NOMO-1 (cell line): ENCODE data around the gene SRSF2.
"Not testable (repeated sequence)": the region's sequence is repeated elsewhere in the genome, so short reads cannot be mapped to it uniquely, and the experiment has no call there.

Source experiments
- DNase-seq, 2 experiments: peaks; one replicate each; lab custom pipeline; 2025; ENCODE audit not compliant: unreplicated experiment in 2 of 2; lab: John Stamatoyannopoulos, UW

The SRSF2 gene

DNA sequence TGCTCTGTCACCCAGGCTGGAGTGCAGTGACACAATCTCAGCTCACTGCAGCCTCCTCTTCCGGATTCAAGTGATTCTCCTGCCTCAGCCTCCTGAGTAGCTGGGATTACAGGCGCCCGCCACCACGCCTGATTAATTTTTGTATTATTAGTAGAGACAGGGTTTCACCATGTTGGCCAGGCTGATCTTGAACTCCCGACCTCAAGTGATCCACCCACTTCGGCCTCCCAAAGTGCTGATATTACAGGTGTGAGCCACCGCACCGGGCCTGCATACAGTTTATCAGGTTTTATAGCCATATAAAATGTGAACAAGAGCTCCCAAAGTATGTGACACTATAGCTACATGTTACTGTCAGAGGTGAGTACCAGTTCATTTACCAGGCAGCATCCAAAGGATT, 14.2 kb downstream of the SRSF2 start:
- DNase-seq = not testable (repeated sequence)

DNA sequence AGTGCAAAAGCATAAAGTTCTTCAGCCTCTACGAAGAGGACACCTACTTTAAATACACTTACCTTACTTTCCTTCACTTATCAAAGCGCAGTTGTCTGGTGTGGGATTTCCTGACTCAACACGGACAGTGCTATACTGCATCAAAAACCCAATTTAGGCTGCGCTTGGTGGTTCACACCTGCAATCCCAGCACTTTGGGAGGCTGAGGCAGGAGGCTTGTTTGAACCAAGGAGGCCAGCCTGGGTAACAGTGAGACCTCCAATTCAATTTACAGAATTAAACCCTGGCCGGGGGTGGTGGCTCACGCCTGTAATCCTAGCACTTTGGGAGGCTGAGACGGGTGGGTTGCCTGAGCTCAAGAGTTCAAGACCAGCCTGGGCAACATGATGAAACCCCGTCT, 14.9 kb downstream of the SRSF2 start:
- no peak for DNase-seq

DNA sequence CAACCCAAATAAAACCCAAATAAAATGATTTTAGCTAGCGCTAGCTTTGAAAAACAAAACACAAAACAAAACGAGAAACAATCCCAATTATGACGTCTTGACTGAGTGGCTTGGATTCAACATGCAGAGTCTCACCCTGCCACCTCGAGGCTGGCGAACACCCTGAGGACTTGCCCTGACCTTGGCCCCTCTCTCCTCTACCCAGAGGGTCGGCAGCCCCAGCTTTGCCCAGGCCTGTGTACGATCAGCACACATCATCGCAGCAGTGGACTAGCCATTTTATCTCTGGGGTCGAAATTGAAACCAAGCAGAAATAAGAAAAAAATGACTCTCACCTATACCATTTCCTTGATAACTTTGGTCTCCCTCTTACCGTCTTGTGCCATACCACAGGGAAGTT, 15.7 kb downstream of the SRSF2 start:
- no peak for DNase-seq

DNA sequence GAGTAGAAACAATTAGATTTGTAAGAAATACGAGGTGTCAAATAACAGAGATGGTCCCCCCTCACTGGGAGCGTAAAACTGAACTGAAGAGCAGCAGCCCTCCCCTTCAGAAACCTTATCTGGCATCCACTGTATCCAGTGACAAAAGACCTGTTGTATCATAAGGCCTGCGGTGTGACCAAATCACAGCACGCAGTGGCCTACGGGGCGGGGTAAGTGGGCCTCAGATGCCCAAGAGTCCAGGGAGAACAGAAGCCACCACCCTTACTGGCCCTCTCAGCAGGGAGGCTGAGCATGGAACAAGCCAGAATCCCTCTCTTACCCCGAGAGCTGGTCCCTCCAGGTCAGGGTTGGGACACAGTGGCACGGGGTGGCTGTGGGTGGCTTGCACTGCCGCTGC, 16.2 kb downstream of the SRSF2 start:
- DNase-seq = no peak

DNA sequence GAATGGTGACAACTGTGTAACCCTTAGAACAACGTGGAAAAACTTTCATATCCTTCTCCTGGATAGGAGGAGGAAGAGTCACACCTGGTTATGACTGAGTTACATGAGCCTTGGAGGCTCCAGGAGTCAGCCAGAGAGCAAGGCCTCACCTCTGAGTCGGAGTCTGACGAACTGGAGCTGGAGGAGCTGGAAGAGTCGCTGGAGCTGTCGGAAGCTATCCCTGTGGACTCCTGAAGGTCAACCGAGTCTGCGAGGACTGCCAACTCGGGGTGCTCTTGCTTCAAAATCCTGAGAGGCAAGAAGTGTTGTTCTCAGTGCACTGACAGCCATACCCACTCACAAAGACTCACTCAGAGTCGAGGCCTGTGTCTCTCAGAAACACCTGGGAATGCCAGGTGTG, 16.9 kb downstream of the SRSF2 start:
- no peak for DNase-seq

DNA sequence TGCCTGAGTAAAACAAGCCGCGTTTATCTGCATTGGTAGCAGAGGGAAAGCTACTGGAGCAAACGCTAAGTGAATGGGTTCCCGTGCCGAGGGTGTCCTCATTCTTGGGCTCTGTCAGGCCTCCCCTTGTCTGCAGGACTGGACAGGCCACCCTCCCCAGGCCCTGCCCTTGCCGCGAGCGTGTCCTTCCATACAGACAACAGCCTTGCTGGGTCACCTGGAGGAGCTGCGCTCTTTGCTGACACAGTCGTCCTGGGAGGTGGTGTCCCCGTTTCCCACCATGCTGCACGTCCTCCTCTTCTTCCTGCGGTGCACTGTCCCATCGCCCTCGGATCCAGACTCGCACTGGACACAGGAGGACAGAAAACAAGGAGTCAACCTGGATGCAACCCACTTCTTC, 18.6 kb downstream of the SRSF2 start:
- no peak for DNase-seq

DNA sequence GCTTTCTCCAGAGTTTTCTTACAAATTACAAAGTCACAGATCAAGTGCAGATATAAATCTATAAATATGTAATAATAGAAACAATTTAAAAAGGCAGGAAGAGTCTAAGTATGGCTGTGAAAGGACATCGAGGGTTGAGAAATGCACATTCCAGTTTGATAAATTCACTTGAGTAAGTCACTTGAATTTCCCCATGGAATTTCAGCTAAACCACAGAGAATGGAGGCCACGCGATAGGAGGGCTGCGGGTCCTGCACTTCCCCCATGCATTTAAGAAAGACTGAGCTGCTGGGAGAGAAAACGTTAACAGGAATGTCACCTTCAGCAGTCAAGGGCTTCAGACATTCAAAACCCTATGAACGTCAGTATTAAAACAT, 20.3 kb downstream of the SRSF2 start:
- no peak for DNase-seq

DNA sequence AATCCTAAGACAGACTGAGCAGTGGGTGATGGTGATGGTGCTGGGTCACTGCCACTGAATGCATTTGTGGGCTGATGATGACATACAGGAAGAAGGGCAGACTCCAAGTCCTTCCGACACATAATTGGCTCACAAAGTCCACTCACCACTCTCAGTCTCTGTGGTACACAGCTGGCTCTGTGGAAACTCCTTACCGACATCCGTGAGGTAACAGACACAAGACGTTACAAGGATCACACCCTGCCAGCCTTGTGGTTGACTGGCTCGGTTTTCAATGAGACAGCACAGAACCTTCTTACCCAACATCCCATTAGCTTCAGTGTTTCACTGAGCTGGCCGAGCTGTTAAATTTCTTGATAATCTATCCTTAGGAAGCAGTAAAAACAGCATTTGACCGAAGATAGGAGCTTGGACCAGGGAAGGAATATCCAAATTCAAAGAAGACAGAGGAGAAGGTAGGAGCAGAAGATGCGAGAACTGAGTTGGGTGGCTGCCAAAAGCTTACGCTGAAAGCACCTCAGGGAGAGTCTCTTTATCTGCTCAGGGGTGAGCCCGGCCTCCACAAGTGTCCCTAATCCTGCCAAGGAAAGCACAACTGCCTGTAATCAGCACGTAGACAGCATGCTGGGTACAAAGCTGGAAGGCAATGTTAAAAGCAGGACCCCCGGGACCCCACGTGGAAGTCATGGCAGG, 20.8 kb downstream of the SRSF2 start:
- peak; percentile 92 to 99 for DNase-seq

DNA sequence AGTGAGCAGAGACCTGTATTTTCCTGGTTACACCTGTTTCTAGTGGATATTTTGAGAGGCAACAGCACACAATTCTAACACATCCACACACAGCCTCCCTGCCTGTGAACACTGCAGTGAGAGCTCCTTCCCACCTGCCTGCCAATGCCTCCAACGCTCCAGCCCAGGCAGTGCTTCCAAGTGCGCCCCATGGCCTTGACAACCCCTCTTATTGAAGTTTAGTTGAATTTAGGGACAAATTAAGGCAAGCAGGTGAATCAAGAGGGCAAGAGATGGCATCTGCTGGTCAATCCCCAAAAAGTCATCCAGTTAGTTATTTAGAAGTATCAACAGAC, 21.7 kb downstream of the SRSF2 start:
- DNase-seq = no peak

DNA sequence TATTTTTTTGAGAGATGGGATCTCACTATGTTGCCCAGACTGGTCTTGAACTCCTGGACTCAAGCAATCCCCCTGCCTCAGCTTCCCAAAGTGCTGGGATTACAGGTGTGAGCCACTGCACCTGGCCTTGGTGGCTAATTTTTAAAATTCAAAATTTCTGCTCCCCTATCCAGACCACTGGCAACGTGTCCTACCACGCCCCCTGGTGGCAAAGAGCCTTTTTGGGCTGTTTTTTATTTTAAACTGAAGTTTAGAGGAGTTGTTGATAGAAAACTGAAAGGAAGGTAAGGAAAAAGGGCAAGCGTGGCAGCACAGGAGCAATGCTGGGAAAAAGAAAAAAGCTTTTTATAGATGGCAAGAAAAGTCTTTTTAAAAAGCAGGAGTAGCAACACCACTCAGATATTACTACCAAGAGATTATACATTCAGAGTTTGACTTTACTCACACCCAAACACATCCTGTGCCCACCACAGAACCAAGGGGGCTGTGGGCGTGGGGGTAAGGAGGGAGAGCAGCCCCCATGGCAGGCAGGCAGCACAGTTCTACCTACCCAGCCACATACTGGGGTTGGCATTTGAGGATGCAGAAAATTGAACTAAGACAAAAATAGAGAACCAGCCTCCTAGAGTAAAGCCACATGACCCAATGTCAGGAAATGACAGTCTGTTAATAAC, 22.2 kb downstream of the SRSF2 start:
- peak; percentile 14 to 50 for DNase-seq

DNA sequence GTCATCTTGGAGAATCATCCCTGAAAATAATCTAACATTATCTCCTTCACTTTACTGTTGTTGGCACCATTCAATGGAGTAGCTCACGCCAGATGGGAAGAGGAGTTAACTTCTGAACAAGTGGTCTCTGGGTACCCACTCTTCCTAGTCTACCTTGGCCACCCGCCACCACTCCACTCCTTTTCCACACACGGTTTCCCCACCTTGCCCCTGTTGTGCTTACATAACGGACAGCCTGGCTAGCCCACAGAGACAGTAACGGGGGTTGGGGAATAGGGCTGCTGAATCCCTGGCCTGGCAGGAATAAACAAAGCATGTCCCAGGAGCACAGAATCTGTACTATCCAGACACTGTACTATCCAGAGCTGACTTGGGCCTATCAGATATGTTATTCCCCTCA, 22.8 kb downstream of the SRSF2 start:
- DNase-seq = no peak

DNA sequence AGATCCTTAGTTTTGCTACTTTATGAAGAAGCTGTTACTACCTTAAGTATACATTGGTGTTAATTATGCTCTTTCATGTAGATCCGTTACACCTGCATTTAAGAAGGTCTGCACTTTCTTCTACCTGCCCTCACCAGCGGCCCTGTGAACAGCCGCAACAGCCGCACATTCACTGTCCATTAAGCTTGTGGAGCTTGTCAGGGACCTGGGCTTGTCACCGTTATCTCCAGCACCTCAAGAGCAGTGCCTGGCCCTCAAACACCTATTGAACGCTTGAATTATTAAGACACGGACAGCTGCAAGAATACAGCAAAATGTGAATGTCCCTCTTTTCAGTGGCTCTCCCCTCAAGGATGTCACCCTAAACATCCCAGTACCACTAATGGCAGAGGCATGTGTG, 23.4 kb downstream of the SRSF2 start:
- no peak for DNase-seq

DNA sequence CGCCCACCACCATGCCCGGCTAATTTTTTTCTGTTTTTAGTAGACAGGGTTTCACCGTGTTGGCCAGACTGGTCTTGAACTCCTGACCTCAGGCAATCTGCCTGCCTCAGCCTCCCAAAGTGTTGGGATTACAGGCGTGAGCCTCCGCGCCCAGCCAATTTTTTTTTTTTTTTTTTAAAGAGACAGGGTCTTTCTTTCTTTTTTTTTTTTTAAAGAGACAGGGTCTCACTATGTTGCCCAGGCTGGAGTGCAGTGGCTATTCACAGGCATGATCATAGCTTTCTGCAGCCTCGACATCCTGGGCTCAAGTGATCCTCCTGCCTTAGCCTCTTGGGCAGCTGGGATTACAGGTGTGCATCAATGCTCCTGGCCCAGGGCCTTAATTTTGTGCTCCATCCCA, 24.8 kb downstream of the SRSF2 start:
- not testable (repeated sequence) for DNase-seq

DNA sequence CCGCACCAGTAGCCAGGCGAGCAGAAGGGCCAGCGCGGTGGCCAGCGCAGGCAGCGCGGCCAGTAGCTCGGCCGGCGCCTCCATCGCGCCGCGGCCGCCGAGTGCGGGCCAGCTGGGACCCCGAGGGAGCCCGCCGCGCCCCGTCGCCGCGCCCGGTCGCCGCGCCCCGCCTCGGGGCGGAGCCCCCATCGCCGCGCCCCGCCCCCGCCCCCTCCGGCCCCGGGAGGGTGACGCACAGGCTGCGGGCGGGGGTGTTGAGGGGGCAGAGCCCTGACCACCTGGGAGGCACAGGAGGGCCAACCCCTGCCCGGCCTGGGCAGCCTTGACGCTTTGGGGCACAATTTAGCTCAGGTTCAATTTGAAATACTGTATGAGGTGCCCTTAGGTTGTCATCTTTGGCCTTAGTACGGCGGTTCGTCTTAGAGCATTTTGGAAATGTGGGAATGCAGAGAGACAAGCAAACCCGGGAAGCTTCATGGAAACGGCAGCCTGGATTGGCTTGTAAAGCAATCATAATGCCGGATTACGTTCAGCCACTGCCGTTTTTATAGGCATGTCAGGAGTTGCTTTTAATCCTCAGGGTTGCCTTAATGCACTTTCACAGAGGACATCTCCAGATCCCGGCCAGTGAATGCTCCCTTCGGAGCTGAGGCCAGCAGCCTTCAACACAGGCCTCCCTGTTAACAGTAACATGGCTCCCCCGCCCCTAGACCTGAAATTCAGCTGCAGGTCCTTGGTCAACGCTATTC, 26.1 kb downstream of the SRSF2 start, which contains the start of gene MXRA7:
Gene MXRA7 (minus strand): TSS at position 103 of the 749 bp plus-strand sequence. CDS start 19 bp downstream, at position 84.
- peak in 1 of 2 experiments; percentile 18 for DNase-seq

DNA sequence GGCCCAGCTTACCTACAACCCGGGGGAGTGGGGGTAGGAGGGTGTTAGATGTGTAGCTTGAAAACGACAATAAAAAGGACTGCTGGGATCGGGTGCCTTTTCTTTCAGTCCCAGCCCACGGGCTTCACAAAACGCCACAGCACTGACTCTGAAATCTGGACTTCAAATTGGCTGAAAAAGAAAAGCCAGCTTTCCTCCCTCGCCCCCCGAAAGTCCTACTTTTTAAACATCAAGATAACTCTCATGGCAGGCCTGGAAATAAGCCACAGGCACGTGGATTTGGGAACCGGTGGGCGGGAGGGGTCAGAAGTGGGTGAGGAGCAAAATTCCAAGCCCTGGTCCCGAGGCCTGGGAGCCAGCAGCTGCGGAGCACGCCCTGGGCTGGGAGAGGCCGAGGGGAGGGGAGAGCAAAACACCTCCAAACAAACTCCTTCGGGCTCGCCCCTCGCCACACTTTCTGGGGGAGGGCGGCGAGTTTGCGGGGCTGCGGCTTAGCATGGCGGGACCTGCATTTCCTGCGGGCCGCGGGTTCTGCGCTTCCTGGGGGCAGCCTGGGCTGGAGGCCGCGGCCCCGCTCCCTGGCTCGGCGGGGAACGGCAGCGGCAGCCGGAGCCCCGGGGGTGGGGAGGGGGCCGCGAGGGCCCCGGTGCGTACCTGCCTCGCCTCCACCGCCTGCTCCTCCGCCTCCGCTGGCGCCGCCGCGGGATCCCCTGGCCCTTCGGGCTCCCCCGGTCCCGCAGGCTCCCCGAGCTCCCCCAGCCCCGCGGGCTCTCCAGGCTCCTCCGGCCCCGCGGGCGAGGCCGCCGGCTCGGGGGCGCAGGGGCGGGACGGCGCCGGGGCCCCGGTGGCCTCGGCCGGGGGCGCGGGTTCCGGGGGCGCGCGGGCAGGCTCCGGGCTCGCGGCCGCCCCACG, 26.9 kb downstream of the SRSF2 start:
- DNase-seq = not testable (repeated sequence)

DNA sequence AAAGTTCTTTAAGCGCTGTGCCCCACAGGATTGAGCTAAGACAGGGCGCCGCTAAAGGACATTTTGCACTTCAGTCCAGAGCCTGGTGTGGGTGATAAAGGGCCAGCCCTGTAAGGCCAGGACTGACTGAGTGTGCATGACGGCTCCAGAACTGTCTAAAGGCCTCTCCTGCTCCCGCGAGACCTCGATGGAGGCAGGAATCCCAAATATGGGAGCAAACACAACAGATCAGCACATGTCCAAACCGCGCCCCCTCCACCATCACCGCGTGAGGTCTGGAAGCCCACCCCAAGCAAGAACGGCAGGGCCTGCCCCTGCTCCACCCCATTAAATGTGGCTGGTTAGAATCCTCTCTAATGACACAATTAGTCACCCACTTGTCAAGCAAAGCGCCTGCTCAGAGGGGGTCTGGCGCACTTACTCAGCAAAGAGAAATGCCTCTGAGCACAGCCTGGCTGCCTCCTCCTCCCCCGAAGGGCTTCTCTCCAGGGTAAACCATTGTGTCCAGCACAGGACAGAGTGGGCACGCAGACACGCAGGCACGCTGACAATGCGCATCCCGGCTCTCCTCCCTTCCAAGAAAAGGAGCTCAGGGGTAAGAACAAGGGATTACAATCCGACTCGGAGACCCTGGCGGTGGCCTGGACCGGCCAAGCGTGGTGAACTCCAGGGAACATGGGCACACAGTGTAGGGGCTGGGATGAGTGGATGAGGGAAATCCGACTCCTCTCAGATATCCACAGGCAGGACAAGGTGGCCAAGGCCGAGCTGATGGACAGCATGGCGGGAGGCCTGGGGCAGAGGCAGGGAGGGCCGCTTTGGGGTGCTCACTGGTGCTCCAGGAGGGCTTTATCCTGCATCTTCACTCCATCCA, 27.8 kb downstream of the SRSF2 start:
- no peak for DNase-seq

DNA sequence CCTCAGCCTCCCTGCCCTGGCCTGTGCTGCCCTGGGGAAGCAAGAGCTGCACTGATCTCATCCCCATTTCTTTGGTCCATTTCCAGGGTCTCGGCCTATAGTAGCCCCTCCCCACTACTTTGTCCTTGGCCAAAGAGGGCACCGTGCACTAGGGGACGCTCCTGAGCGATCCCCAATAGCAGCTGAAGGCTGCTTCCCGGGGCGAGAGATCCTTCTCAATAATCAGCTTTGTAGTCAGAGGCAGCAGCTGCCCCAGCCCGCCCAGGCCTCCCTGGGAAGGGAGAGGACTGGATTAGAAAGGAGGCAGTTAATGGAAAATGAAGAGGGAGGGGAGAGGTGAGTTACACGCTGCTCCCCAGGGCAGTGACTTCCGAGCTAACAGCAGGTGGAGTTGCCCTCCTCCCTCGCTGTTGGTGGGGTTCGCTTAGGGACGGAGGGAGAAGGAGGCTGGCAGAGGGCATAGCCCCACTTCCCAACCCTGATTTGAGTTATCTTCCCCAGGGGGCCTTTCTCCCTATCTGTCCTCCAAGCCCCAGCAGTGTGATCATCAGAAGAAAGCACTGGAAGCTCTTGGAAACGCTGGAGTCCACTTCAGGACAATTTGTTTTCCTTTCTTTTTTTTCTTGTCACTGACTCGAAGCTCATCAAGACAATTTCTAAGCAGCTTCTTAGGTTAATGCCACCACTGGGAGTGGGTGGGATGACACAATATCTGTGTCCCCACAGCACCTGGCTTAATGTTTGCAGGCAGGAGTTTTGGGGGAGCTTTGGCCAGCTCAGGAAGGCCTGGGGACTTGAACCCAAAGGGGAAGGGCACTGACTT, 28.9 kb downstream of the SRSF2 start:
- DNase-seq = no peak

DNA sequence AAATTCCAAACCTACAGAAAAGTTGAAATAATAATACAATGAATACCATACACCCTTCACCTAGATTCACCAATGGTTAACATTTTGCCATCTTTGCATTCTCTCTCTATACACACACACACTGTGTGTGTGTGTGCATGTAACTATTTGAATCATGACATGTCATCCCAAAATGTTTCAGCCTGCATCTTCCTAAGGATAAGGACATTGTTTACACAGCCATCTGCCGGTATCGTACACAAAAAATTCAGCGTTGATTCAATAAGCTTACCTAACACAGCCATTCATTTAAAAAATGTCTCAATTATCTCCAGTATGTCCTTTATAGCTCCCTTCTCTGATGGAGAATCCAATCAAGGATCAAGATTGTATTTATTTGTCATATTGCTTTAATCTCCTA, 30.3 kb downstream of the SRSF2 start:
- no peak for DNase-seq

DNA sequence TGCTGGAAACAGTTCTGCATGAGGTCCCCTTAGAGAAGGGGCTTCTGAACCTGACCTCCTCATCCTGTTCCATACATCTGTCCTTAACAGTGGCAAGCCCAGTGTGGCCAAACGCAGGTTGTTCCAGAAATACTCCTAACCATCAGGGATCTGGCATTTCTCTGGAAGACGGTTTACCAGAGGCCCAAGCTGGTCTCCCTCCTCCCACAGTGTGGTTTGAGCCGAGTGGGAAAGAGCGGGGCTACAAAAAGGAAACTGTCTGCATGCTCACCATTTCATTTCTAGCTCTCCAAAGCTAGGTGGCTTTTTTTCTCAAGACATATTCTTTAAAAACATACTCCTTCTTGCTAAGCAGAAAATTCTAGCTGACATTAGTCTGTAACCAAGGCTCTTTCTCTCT, 32.3 kb downstream of the SRSF2 start:
- DNase-seq = no peak
